Common myeloid progenitor, CD34-positive (primary cell): ENCODE data around the gene ART1.

Source experiments
- CTCF ChIA-PET: fragments of 350-600 bp; sonication (Branson Sonifier 250); formaldehyde crosslinking; loops from one replicate; lab custom pipeline; 2021; ENCODE audit warnings: antibody characterized with exemption; lab: Charles Lee
- POLR2A ChIA-PET: fragments of 350-600 bp; sonication (Branson Sonifier 250); formaldehyde crosslinking; loops from one replicate; lab custom pipeline; 2021; ENCODE audit warnings: antibody characterized with exemption; lab: Charles Lee
- DNase-seq, 3 donors: peaks; one replicate each; pipeline versions ENCODE4 v3.0.0 to v3.0.0-alpha.2; 2013
- H3K27ac ChIP-seq, 2 experiments: 1 replicate in 1 of 2; 2 replicates in 1 of 2; pipeline ENCODE4 v1.7.0; 2013; ENCODE audit warnings: inconsistent platforms in 2 of 2, low read length in 2 of 2, mild to moderate bottlenecking in 2 of 2, low read depth in 1 of 2, moderate library complexity in 1 of 2; ENCODE audit not compliant: severe bottlenecking in 2 of 2, insufficient read depth in 1 of 2, poor library complexity in 1 of 2
- H3K27me3 ChIP-seq, 5 experiments: replicated peaks in 2 of 5; 1 replicate in 3 of 5; 2 replicates in 2 of 5; pipeline versions ENCODE4 v1.6.1 to v1.7.0; 2013; ENCODE audit warnings: low read length in 4 of 5, mild to moderate bottlenecking in 2 of 5, moderate library complexity in 2 of 5, inconsistent platforms in 1 of 5; ENCODE audit not compliant: insufficient read depth in 5 of 5, control insufficient read depth in 4 of 5
- H3K36me3 ChIP-seq, 4 experiments: 1 replicate in 2 of 4; 2 replicates in 2 of 4; pipeline versions ENCODE4 v1.6.1 to v1.7.0; 2013; ENCODE audit warnings: low read length in 3 of 4, control low read depth in 1 of 4, mild to moderate bottlenecking in 1 of 4; ENCODE audit not compliant: control insufficient read depth in 4 of 4, insufficient read depth in 4 of 4
- H3K4me1 ChIP-seq, 4 experiments: 1 replicate in 3 of 4; 2 replicates in 1 of 4; pipeline versions ENCODE4 v1.6.1 to v1.7.1; 2013; ENCODE audit warnings: low read length in 3 of 4, mild to moderate bottlenecking in 3 of 4, control low read depth in 1 of 4, inconsistent platforms in 1 of 4, moderate library complexity in 1 of 4; ENCODE audit not compliant: control insufficient read depth in 4 of 4, insufficient read depth in 4 of 4; ENCODE audit errors: control extremely low read depth in 1 of 4
- H3K4me3 ChIP-seq, 7 experiments: 1 replicate in 4 of 7; 2 replicates in 3 of 7; pipeline versions ENCODE4 v1.5.1 to v1.7.0; 2013; ENCODE audit warnings: mild to moderate bottlenecking in 7 of 7, low read length in 6 of 7, moderate library complexity in 6 of 7, inconsistent platforms in 2 of 7, low read depth in 2 of 7, control low read depth in 1 of 7; ENCODE audit not compliant: insufficient read depth in 4 of 7, control insufficient read depth in 1 of 7; ENCODE audit errors: extremely low read depth in 1 of 7
- H3K9me3 ChIP-seq, 5 experiments: 1 replicate in 4 of 5; 2 replicates in 1 of 5; pipeline versions ENCODE4 v1.6.1 to v1.7.1; 2013; ENCODE audit warnings: low read length in 4 of 5, mild to moderate bottlenecking in 2 of 5, inconsistent platforms in 1 of 5, low read depth in 1 of 5, moderate library complexity in 1 of 5; ENCODE audit not compliant: control insufficient read depth in 4 of 5, insufficient read depth in 2 of 5; ENCODE audit errors: control extremely low read depth in 1 of 5
- WGBS: methylation state at CpG from one replicate; pipeline ENCODE4 v1.1.5; 2013; ENCODE audit not compliant: insufficient coverage; 5-methylcytosine and 5-hydroxymethylcytosine counted together

The ART1 gene

GRCh38 chr11:3709977-3710376, 65.0 kb downstream of the ART1 start:
- DNase-seq, result no peak
- Histone ChIP-seq H3K27me3 (no peaks in the 10 kb centered on the region), H3K4me1 (no peaks in the 10 kb centered on the region), H3K9me3 (no peaks in the 10 kb centered on the region), H3K4me3 (no peak overlapping the region), H3K27ac (no peak overlapping the region), H3K36me3 (peaks cover 29 to 80% (median 57%) of the 10 kb centered on the region in 4 experiments)
- ChIA-PET POLR2A (no interaction called here), CTCF (interaction anchor here (1.3 to 1.8 kb wide), 3 partner anchors 9 to 99 kb away, joined by 4 to 8 read pairs (median 4); partner anchors contain the start of gene PGAP2)
- no CpG with 5 or more reads among the region's 1 CpG for WGBS

- 100% methylated on average over 1 of the region's 4 CpGs for WGBS
- Histone ChIP-seq H3K9me3 (no peaks in the 10 kb centered on the region), H3K27ac (no peak overlapping the region), H3K36me3 (peaks cover 30 to 81% (median 54%) of the 10 kb centered on the region in 4 experiments), H3K4me1 (no peaks in the 10 kb centered on the region), H3K4me3 (no peak overlapping the region), H3K27me3 (no peaks in the 10 kb centered on the region)
- ChIA-PET CTCF (interaction anchor here (1.3 to 1.8 kb wide), 3 partner anchors 9 to 98 kb away, joined by 4 to 8 read pairs (median 4); partner anchors contain the start of gene PGAP2), POLR2A (no interaction called here)
- DNase-seq, result no peak
These were observed 65.7 kb downstream of the ART1 start for GRCh38 chr11:3710485-3711259.

DNA sequence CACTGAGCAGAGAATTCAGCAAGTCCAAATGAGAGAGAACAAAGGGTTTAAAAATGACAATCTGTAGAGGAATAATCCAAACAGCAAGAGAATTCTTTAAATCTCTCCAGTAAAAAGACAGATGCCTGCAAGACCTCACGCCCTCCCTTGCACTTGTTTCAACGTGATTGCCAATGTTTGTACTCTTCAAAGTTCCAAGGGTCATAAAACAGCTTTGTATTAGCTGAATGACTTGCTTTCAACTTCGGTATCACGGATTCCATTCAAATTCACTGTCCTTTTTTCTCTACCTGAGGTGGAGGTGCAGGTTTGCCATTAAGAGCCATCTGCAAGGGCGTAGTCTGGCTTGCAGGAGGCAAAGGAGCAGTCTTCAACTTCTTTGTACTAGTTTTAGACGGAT, 67.3 kb downstream of the ART1 start:
- ChIA-PET POLR2A (no interaction called here), CTCF (interaction anchor here (1.2 kb wide), 1 partner anchor 94 kb away, joined by 3 read pairs; no protein-coding TSS in a partner anchor)
- H3K4me3 ChIP-seq, result no peak overlapping the region
- H3K9me3 ChIP-seq, result no peaks in the 10 kb centered on the region
- DNase-seq, result no peak
- H3K27me3 ChIP-seq, result no peaks in the 10 kb centered on the region
- H3K4me1 ChIP-seq, result no peaks in the 10 kb centered on the region
- peaks cover 33 to 85% (median 58%) of the 10 kb centered on the region in 4 experiments for H3K36me3 ChIP-seq
- H3K27ac ChIP-seq, result peak overlapping the region in 1 of 2 experiments; percentile 3
- WGBS, result 100% methylated on average over 4 of the region's 6 CpGs
